Stimulated activated CD8-positive, alpha-beta memory T cell treated with anti-CD3 and anti-CD28 coated beads, Interleukin-15, amount 100 ng/mL, for 4 hours (primary cell): ENCODE results near the gene TET3.
"Not testable (repeated sequence)": the region's sequence is repeated elsewhere in the genome, so short reads cannot be mapped to it uniquely, and the experiment has no call there.

Experiments used
- DNase-seq, 2 donors: peaks; one replicate each; pipeline ENCODE4 v3.0.0-alpha.2; 2020; ENCODE audit warnings: low read depth in 2 of 2

The TET3 gene

DNA sequence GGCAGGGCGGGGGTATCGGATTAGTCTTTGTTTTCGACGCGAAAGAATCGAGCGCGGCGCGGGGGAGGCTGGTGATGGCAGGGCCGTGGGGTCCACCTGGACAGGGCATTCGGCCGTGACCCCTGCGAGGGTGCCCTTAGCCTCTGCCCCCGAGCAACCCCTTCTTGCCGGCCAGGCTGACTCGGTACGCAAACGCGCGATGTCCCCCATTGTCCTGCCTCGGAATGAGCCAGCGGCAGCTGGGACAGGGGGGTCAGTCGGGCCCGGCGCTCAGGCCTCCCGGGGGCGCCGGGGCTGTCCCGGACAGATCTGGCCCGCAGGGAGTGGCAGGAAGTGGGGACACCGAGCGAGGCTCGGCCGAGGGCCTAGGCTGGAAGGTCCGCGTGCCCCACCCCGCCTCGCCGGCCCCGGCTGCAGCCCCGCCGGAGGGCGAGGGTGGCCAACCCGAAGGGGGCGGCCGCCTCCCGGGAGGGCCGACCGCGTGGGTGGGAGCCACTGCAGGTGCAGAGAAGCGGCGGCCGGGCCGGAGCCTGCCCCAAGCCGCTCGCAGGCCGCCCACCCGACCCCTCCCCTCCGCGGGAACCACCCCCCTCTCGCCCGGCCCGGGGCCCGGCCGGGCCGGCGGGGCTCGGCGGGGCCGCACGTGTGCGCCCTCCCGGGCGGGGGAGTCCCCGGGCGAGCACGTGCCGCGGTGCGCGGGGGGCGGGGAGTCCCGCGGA, at the start of gene TET3:
TSS of gene TET3 (plus strand) at position 708 of the 719 bp plus-strand sequence. CDS start 1,494 bp downstream, outside the sequence.
- DNase-seq = peak in 1 of 2 donors; percentile 57

- no peak for DNase-seq
Observed at GRCh38 chr2:73935641-73936040, 49.1 kb upstream of the TET3 start.

DNA sequence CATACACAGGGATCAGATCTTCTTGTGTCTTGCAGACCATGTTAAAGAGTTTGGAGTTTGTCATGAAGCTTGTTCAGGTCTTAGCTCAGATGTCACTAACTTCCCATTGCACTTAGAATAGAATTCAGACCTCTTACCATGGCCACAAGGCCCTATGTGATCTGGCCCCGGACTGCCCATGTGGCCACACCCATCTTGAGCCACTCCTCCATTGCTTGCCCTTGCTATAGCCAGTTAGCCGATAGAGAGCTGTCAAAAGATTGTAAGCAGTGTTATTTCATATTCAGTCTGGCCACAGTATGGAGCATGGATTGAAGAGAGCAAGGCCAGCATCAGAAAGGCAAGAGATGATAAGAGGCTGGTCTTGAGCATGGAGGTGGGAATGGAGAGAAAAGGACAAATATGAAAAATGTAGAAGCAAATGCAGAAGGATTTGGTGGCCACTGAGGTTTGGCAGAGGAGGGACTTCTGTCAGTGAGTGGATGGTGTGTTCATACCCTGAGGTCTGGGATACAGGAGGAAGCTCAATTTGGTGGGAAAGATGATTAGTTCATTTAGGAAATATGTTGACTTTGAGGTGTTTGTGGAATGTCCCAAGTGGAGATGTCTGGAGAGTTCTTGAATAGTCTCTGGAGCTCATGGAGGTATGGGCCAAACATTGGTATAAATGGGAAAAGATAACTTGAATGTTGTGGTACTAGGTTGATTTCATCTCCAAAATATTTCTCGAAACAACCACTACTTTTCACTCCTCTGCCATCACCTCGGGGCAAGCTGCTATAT, 47.4 kb upstream of the TET3 start:
- DNase-seq = no peak

DNA sequence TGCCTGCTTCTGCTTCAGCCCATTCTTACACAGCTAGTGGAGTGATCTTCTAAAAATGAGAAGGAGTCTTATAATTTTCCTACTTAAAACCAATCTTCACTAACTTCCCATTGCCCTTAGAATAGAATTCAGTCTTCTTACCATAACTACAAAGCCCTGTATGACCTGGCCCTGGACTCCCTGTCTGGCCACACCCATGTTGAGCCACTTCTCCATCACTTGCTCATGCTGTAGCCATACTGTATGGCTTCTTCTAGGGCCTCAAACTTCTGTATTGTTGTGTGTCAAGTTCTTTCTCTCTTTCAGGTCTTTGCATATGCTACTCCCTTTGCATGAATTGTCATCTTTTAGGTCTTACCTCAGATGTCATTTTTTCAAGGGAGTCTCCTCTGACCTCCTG, 46.8 kb upstream of the TET3 start:
- no peak for DNase-seq

- DNase-seq = no peak
Observed at GRCh38 chr2:73938718-73939352, 45.9 kb upstream of the TET3 start.

DNA sequence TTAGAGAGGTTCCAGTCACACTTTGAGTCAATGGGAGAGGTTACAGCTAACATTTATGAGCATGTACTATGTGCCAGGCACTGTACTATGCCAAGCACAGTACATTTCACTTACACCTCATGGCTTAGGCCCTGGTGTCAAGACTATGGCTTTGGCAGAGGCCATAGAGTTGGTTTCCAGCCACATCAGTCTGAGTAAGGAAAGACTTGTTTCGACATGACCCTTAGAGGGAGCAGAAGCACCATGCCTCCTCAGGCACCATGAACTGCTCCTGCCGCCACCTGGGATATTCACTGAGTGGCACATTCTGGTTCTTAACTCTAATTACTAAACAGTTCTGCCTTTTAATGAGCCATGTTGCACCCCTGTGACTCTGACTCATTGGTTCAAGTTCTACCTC, 45.3 kb upstream of the TET3 start:
- no peak for DNase-seq

- not testable (repeated sequence) for DNase-seq
Observed at GRCh38 chr2:73940066-73940465, 44.6 kb upstream of the TET3 start.

DNA sequence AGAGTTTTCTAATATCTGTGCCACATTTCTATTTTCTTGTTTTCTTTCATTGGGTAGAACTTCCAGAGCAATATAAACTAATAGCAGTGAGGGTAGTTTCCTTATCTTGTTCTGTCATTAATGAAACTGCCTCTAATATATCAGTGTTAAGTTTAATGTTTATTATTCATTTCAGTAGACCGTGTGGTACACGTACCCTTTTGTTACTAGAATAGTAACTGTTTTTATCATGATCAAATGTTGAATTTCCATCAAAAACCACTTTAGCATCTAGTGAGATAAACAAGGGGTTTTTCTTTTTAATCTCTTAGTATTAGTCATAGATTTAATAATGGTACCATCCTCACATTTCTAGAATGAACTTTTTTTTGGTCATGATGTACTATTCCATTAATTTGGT, 42.0 kb upstream of the TET3 start:
- DNase-seq = no peak

DNA sequence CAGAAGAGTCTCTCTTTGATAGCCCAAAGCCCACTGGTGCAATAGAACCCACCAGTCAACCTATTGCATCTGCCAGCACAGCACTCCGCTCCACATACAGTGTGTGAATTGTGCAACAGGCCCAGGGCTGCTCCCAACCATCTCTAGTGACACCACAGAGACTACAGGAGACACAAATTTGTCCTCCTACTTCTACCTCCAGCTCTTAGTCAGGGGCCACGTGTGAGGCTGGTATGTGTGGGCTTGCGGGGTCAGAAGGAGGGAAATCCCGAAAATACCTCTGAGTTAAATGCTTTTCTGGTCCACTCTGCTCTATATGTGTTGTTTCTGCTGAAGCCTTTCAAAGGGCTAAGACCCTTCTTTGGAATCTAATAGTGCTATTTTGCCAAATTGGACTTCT, 40.0 kb upstream of the TET3 start:
- no peak for DNase-seq

GRCh38 chr2:73946215-73946614, 38.5 kb upstream of the TET3 start:
- DNase-seq = no peak

- no peak for DNase-seq
Observed at GRCh38 chr2:73946666-73947065, 38.0 kb upstream of the TET3 start.

DNA sequence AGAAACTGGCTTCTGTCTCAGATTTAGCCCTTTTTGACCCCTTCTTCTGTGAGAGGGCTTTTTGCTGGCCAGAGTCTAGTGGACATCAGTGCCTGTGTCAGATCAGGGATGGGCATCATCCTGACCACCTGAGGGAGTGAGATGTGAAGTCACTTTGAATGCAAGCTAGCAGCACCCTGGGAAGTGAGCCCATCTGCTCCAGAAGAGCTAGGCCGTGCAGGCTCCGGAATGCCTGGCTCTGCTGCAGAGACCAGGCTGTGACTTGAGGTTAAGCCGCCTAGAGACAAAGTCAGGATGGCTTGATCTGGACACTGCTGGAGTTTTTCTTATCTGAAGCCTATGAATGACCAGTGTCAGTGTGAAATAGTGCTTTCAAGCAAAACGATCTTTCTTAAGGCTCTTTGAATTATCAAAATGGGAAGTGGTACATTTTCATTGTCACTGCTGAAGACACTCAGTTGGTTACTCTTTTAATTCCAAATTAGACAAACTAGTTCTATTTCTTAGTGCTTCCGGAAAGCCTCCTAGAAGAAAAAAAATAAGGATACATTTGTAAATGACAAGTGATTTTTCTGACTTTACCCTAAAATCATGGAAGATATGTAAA, 37.2 kb upstream of the TET3 start:
- no peak for DNase-seq

DNA sequence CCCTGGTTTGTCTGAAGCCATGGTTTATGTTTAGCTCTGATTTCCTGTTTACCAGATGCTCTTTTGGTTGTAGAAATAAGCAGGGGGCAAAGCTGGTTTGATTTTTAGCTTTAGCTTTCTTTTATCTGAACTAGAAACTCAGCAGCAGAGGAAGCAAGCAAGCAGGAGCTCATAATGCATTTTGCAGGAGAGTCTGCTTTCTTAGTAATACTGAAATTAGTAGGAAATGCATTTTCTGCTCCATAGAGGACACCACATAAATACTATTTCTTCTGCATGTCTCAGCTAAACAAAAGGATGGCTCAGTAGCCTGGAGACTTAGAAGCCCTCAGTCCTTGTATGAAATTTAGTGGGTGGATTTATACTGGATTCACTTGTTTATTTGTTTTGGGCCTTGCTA, 34.9 kb upstream of the TET3 start:
- DNase-seq = no peak

DNA sequence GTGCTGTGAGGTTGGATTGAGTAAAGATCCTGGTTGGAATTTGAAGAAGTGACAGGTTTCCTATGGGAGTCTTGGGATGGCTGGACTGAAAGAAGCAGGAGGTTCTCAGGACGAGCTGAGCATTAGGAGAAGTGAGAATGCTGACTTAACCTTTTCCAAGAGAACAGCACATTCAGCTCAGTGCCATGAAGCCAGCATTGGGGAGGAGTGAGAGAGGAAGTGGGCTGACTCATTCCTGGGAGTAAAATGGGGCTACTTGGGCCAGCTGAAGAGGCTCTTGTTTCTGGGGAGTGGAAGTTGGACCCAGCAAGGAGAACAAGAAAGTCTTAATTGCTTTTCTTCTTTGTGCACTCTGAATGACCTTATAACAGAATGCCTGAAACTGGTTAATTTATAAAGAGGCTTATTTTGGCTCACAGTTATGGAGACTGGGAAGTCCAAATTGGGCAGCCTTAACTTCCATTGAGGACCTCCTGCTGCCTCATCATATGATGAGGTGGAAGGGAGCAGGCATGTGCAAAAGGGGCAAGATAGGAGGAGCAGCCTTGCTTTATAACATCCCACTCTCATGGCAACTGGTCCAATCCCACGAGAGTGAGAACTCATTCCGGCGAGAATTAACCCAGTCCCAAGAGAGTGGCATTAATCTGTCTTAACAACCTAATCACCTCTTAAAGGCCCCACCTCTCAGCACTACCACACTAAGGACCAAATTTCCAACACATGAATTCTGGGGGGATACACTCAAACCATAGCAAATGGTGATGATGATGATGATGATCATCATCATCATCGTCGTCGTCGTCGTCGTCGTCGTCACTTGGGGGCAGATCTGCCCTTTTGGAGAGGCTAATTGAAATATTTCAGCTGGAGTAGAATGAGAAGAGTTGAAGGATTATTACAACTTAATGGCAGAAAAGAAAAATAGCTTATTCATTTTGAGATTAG, 31.9 kb upstream of the TET3 start:
- no peak for DNase-seq

- DNase-seq = no peak
Observed at GRCh38 chr2:73956218-73956865, 28.4 kb upstream of the TET3 start.

GRCh38 chr2:73961274-73961673, 23.4 kb upstream of the TET3 start:
- DNase-seq = no peak

DNA sequence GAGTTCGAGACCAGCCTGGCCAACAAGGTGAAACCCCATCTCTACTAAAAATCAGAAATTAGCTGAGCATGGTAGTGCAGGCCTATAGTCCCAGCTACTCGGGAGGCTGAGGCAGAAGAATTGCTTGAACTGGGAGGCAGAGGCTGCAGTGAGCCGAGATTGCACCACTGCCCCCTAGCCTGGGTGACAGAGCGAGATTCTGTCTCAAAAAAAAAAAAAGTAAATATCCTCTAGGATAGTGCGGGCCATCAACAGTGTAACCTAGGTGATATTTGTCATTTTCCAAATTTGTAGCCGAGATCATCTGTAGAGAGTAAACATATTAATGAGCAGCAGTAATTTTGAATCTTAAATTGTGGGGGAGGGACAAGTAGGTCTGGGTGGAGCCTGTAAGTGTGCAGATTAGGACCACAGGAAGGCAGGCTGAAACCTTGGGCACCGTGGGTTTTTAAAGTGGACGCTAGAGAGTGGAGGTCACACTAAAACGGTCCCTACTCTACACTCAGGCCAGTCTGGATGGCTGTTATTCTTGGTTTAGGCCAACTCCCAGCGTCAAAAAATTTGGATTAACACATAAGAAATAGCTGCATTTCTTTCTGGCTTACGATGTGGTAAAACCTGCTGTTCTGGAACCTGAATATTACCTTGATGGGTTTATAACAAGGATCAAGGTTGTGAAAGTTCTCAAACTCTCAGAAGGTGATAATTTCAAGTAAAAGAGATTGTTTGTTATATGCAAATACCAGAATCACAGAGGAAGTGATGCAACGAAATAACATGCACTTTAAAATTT, 22.7 kb upstream of the TET3 start:
- DNase-seq = no peak

- no peak for DNase-seq
Observed at GRCh38 chr2:73962798-73963197, 21.9 kb upstream of the TET3 start.

- no peak for DNase-seq
Observed at GRCh38 chr2:73963385-73964120, 21.2 kb upstream of the TET3 start.
